NCI-H226 (cell line): ENCODE results near the gene MMD.
"Not testable (repeated sequence)": the region's sequence is repeated elsewhere in the genome, so short reads cannot be mapped to it uniquely, and the experiment has no call there.

ENCODE experiments used
- DNase-seq: peaks from one replicate; pipeline ENCODE4 v3.0.0-alpha.2; 2015

Gene MMD

GRCh38 chr17:55418369-55419268 lies 3.0 kb downstream of the MMD start:
- DNase-seq, result no peak

DNA sequence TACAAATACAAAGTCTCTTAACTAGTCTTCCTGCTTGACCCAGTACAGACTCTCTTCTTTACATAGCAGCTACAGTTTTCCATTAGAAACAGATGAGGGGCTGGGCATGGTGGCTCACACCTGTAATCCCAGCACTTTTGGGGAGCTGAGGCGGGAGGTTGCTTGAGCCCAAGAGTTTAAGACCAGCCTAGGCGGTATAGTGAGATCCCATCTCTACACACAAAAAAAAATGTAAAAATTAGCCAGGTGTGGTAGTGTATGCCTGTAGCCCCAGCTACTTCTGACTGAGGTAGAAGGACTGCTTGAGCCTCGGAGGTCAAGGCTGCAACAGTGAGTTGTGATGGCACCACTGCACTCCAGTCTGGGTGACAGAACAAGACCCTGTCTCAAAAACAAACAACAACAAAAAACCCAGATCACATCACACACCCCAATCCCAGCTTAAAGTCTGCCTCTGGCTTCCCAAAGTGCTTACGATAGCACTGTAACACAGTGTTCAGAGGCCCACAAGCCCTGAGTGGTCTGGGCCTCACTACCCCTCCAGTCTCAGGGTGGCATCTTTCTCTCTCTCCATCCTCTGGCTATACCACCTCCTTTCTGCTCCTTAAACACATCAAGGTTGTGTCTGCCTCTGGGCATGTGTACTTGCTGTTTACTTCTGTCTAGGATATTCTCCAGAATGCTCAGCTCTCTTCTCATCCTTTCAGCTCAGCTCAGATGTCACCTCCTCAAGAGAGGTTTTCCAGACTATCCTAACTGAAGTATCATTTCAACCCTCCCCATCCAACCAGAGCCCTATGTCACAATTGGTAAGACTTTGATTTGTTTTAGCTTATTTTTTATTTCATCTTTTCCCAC lies 4.0 kb downstream of the MMD start:
- DNase-seq, result no peak

DNA sequence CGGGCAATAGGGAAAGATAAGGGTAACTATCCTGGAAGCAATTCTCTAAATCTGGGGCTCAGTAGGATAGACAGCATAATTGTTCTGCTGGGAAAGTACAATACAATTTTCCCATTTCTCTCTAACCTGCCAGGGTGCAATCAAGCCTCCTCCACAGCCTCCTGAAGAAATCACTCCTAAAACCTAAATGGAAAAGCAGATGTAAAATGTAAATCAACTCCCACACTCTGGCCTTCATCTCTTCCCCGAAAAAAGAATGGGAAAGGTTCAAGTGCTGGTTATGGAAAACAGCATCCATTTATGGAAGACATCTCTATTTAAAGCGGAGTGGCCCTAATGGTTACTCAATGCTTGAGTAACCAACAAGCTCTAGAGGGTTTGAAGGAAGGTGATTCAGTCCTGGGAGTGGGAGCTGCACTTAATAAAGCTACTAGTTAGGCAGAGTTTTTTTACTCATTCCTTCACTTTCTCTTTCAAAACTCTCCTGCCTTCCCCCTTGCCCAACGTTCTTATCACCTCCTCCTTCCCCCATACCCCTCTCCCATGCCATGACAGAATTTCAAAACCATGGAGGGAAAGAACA lies 5.1 kb downstream of the MMD start:
- peak; percentile 34 for DNase-seq

DNA sequence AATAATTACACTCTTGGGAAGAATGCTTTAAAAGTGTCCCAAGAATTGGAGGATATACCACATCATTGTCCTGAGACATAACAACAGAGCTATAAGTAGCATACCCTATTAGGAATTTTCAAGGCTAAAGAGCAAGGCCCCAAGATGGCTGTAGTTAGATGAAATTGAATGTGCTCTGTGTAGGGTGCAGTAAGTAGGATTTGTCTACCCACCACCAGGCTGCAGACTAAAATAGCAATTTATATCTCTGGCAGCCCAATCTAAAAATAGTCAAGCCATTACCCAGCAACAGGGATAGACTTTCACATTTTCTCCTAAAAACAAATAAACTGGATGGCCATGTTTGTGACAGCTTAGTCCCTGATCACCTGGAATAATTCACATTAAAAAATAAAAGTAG lies 5.6 kb downstream of the MMD start:
- DNase-seq, result no peak

DNA sequence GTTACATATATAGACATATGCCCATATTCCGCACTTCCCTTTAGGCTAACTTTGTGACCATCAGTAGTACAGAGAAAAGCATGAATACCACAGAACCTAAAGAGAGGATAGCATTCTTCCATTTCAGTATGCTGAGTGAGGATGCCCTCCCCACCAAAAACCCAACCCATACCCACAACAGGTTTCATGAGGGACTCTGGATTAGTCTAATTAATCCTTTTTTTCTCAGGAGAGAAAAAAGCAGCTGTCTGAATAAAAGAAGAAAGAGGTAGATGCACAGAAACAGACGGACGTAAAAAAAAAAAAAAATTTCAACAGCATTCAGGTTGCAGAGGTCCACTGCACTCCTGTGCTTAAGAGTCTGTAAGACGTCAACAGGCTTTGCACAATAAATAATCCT lies 6.7 kb downstream of the MMD start:
- DNase-seq, result no peak

DNA sequence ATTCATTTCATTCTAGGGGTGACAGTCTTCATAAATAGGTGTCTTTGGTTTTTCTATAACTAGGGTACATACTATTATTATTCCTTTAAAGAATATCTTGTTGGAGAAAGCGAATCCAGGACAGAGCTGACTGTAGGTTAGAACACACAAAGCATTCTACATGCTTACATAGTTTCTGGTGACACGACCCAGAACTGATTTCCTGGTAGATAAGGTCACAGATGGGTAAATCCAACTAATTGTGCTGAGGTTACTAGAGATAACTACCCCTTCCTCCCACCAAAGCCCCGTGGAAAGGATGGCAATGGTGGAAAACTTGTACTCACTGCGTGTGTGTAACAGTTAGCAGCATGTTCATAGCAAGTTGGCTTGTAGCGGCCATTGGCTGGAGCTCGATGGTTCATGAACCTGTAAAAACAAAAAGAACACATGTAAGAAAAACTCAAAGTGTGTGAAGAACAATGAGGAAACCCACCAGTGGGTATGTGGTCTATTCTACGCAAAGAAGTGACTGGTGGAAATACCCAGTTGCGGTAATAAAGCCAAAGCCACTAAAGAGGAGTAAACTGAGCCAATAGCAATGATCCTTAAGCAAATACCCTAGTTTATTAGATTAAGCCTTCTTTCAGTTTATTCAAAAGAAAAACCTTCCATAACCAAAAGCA lies 7.7 kb downstream of the MMD start:
- DNase-seq, result no peak

DNA sequence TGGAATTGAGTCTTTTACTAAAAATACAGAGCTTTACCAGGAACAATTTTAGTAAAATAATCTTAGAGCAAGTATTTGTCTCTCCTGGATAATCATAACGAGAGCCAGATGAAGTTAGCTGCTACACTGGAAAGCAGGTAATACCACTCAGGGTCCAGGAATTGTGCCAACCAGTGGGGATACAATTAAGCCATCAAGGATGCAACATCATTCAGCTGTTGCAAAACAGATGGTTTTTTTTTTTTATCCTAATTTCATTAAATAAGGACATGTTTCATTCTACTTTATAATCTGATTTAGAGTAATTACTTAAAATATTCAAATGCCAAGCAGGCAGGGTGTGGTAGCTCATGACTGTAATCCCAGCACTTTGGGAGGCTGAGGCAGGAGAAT lies 10.2 kb downstream of the MMD start:
- DNase-seq, result no peak

GRCh38 chr17:55410722-55411462 lies 10.7 kb downstream of the MMD start:
- DNase-seq, result no peak

DNA sequence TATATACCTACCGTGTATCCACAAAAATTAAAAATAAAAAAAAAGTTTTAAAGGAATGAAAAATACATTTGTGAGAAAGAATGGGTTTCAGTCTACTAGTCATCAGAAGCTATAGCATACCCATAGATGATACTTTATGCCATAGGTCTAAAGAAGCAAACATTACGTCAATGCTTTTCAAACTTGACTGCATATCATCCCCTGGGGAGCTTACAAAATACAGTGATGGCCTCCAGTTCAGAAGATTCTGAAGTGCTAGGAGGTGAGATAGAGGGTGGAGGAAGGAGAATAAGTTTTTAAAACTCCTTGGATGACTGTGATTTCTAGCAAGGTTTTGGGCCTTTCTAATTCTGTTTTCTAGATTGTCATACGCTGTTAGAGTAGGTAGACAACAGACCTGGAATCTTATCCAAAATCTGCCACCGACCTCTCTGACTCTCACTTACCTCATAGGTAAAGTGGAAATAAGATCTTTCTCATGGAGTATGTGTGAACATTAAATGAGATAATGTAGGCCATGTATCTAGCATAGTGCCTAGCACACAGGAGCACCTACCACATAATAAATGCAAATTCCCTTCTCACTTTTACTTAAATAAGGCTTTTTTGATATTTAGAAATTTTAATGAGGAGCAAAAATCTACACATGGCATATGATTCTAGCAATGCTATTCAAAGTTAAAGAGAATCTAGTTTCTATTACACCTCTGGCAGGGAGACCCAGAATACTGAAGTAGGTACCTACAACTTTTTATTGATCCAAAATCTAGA lies 12.4 kb downstream of the MMD start:
- DNase-seq, result no peak

DNA sequence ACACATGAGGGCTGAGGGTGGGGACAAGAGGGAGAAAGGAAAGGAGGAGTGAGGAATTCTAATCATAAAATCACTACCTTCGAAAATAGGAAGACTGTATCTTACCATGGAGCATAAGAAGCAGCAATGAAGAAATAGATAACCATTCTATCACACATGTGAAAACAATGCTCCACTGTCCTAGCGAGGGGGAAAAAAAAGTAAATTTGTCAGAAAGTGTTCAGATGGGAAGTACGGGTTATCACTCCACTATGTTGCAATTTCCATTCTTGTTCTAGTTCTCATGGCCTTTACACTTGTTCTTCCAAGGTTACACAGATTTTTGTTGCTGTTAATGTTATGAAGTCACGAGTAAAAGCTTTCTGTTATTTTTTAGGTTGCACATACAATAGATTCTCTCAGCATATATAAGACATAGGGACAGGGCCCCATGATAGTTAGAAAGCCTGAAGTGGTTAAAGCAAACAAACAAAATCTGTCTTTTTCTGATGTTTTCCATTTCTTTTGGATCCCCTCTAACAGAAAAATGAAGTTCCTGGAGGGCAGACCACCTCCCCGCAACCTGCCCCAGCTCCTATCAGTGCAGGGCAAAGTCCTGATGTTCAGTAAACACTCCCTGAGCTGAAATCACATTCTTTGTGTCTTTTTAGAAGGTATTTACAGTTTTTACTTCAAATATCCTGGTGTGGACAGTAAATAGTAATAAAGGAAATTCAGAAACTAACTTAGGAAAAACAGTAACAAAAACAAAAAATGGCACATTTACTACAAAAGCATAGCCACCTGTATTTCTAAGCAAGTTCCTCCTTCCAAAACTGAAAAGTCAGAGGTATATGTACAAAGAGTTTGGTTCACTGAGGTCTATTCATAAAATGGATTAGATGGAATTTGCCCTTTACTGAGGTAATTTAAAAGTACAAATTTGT lies 13.7 kb downstream of the MMD start:
- no peak for DNase-seq

DNA sequence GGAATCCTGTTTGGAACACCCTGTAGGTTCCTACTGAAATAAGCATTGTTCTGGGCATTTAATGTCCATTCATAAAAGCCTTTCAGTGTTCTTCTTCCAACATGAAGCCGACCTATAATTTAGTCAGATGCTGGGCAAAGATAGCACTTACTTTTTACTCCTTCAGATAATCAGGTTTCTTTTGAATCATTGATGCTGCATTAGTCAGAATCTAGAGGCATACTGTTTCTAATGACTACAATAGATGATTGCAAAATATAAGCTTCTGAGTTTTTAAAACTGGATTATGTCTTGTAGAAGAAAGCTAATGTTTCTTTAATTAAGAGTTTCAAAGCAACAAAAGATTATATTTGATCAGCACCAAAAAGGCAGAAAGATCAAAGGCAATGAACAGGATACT lies 16.0 kb downstream of the MMD start:
- DNase-seq, result no peak

DNA sequence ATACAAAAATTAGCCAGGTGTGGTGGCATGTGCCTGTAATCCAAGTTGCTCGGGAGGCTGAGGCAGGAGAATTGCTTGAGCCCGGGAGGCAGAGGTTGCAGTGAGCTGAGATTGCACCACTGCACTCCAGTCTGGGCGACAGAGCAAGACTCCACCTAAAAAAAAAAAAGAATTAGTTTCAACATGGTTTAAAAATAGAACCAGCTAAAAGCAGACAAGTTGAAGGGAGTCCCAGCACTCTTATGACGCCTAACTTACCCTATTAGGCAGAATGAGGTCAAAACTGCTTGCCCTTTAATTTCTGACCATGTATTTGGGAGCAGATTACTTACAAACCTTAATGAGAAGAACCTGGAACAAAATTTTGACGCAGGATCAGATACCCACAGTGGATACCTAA lies 17.4 kb downstream of the MMD start:
- DNase-seq, result not testable (repeated sequence)

DNA sequence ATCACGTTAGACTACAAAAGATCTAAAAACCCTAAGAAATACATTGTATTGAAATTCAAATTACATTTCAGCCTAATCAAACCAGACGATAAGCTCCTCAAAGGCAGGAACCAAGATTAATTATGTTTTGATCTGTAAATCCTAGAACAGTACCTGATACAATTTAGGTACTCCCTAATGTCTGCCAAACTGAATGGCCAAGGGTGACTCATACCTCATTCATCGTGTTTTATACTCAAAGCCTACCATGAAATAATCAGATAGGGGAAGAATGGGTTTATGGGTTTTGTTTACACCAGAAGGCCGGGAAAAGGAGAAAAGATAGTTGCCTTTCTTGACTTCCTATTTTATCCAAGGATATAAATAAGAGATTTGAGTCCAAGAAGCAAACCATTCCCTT lies 19.3 kb downstream of the MMD start:
- peak; percentile 8 for DNase-seq

- no peak for DNase-seq
Measured at GRCh38 chr17:55398689-55399088, 22.9 kb downstream of the MMD start.

DNA sequence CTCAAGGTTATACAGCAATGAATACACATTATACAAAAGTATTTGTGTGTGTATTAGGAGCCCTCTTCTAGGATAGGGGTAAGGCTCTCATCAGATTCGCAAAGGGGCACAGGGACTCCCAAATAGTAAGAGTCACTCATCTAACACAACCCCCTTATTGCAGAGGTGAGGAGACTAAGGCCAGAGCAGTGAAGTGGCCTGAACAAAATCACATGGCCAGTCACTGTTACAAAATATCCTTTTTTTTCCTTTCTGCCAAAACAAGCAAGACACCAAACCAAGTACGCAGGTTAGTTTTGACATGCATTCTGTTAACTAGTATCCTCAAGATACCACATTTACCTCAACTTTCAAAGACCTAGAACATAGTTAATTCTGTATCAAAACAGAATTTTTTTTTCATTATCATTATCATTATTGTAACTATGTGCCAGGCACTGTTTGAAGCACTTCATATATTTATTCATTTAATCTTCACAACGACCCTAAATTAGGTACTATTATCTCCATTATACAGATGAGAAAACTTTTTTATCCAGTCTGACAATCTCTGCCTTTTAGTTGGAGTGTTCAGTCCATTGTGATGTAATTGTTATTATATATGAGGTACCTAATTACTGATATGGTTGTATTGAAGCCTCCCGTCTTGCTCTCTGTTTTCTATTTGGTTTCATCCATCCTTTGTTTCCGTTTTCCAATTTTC lies 25.7 kb downstream of the MMD start:
- DNase-seq, result no peak

GRCh38 chr17:55394357-55395021 lies 27.1 kb downstream of the MMD start:
- no peak for DNase-seq

DNA sequence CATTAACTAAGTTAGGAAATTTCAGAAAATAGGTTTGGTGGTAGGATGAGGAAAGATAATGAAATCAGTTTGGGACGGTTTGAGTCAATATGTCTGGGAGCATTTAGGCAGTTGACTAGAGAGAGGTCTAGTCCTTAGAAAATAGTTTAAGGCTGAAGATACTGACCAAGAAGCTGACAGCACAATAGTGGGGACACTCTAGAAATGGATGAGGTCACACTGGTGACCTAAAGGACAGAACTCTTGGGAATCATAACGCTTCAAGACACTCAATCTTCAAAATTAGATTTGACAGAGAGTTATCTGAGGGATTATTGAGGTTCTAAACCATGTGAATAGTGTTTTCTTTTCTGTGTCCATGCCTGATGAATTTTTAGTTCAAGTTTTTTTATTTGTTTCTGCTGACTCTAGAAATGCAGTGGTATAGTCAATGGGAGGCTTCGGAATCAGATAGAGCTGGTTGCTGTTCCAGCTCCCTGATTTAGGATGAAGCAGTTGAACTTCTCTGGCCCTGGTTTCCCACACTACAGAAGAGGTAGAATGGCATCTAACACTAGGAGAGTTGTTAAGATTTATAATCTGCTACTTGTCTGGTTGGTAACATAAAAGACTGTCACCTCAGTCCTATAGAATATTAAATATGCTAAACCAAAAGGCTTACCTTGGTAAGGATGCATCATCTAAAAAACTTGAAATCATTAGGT lies 29.7 kb downstream of the MMD start:
- DNase-seq, result no peak

DNA sequence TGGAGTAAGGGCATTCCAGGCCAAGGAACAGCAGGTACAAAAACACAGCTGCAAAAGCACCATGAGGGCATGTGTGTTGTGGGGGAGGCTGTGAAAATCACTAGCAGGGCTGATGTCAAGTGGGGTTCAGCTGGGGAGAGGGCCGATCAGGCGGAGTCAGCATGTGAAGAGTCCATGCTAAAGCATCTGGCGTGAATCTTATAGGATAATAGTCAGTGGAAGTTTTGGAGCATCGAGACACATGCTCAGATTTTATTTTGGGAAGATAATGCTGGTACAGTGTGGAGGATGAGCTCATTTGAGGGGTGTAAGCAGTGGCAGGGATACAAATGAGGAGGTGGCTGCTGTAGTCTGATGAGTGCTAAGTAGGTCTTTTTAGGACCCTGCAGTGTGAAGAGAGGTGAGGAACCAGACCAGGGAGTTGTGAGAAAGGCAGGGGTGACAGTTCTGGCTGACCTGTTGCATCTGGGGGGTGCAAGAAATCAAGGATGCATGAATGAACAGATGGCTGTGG lies 30.3 kb downstream of the MMD start:
- DNase-seq, result no peak
